H1 (cell line): ENCODE measurements around the gene RABL3. TPM values are rescaled to one million over a fixed set of nuclear protein-coding genes. Genes with fewer than 3 reads are reported as not detected.

ENCODE experiments used
- CTCF ChIA-PET: fragments of 300-600 bp; sonication (Branson Sonifier 250); formaldehyde crosslinking; loops from one replicate; lab custom pipeline; 2021; ENCODE audit not compliant: partially characterized antibody; lab: Charles Lee
- POLR2A ChIA-PET: fragments of 300-600 bp; sonication (Branson Sonifier 250); formaldehyde crosslinking; loops from one replicate; lab custom pipeline; 2021; ENCODE audit warnings: inconsistent platforms; ENCODE audit not compliant: partially characterized antibody; lab: Charles Lee
- DNase-seq, 2 experiments: peaks; one replicate each; pipeline versions ENCODE4 v3.0.0 to v3.0.0-alpha.2; 2010 to 2022; ENCODE audit warnings: low spot score in 2 of 2, low read depth in 1 of 2, mixed read lengths in 1 of 2
- FAIRE-seq: peaks from 2 replicates; lab custom pipeline; 2011; peaks lifted over from hg19 to GRCh38; lab: Jason Lieb, UNC
- H2AFZ ChIP-seq: 2 replicates; pipeline ENCODE4 v1.8.1; 2012; ENCODE audit warnings: low read length, inconsistent platforms
- H2AK5ac ChIP-seq: 2 replicates; pipeline ENCODE4 v1.6.1; 2013; ENCODE audit warnings: low read depth, low read length
- H2BK120ac ChIP-seq: replicated peaks from 2 replicates; pipeline ENCODE3; 2013; ENCODE audit warnings: low read depth, low read length, inconsistent platforms
- H2BK12ac ChIP-seq: 2 replicates; pipeline ENCODE4 v1.6.1; 2013; ENCODE audit warnings: low read depth, low read length
- H2BK15ac ChIP-seq: 2 replicates; pipeline ENCODE4 v1.6.1; 2013; ENCODE audit warnings: low read length
- H2BK20ac ChIP-seq: 2 replicates; pipeline ENCODE4 v1.6.1; 2013; ENCODE audit warnings: low read length
- H2BK5ac ChIP-seq: 2 replicates; pipeline ENCODE4 v1.6.1; 2013; ENCODE audit warnings: low read depth, low read length
- H3K14ac ChIP-seq: 2 replicates; pipeline ENCODE4 v1.6.1; 2013; ENCODE audit warnings: inconsistent platforms; ENCODE audit not compliant: insufficient read length
- H3K18ac ChIP-seq: 2 replicates; pipeline ENCODE4 v1.6.1; 2013; ENCODE audit warnings: low read length; ENCODE audit errors: extremely low read depth
- H3K23ac ChIP-seq: 2 replicates; pipeline ENCODE4 v1.6.1; 2013; ENCODE audit warnings: inconsistent platforms; ENCODE audit not compliant: insufficient read length
- H3K23me2 ChIP-seq: 2 replicates; pipeline ENCODE4 v1.6.1; 2013; ENCODE audit warnings: low read depth, low read length
- H3K27ac ChIP-seq: 2 replicates; pipeline ENCODE4 v1.6.1; 2011; ENCODE audit warnings: low read depth, low read length, inconsistent platforms
- H3K27me3 ChIP-seq, 4 experiments: replicated peaks in 1 of 4; 1 replicate in 1 of 4; 2 replicates in 3 of 4; pipeline versions ENCODE4 v1.6.1 to v1.8.1; 2011 to 2013; ENCODE audit warnings: low read length in 3 of 4, mild to moderate bottlenecking in 3 of 4, inconsistent platforms in 2 of 4, mixed read lengths in 2 of 4, moderate library complexity in 1 of 4; ENCODE audit not compliant: control insufficient read depth in 3 of 4, insufficient read depth in 3 of 4; ENCODE audit errors: extremely low read depth in 1 of 4
- H3K36me3 ChIP-seq, 4 experiments: 2 replicates each; pipeline versions ENCODE4 v1.6.1 to v1.8.1; 2011 to 2013; ENCODE audit warnings: mild to moderate bottlenecking in 4 of 4, low read length in 3 of 4, moderate library complexity in 2 of 4, control low read depth in 1 of 4, inconsistent platforms in 1 of 4; ENCODE audit not compliant: insufficient read depth in 4 of 4, control insufficient read depth in 2 of 4
- H3K4ac ChIP-seq: replicated peaks from 2 replicates; pipeline ENCODE3; 2013; ENCODE audit warnings: low read length, low read depth, mixed read lengths, inconsistent platforms; ENCODE audit not compliant: insufficient read length
- H3K4me1 ChIP-seq, 4 experiments: replicated peaks in 1 of 4; 1 replicate in 1 of 4; 2 replicates in 3 of 4; pipeline versions ENCODE4 v1.6.1 to v1.8.1; 2011 to 2013; ENCODE audit warnings: low read length in 3 of 4, inconsistent platforms in 2 of 4, mixed read lengths in 1 of 4; ENCODE audit not compliant: insufficient read depth in 4 of 4, control insufficient read depth in 3 of 4
- H3K4me2 ChIP-seq, 2 experiments: 2 replicates each; pipeline versions ENCODE4 v1.6.1 to v1.8.1; 2011 to 2013; ENCODE audit warnings: low read depth in 2 of 2, low read length in 2 of 2, control low read depth in 1 of 2, inconsistent platforms in 1 of 2, mild to moderate bottlenecking in 1 of 2; ENCODE audit not compliant: insufficient read depth in 1 of 2
- H3K4me3 ChIP-seq, 4 experiments: fragments of 200-600, 300-600 bp in 1 of 4; sonication (generic), shearing (Covaris generic), sonication (Bioruptor Twin) in 1 of 4; 2 replicates each; pipeline versions ENCODE4 v1.5.1 to v1.8.1; 2011 to 2016; ENCODE audit warnings: low read length in 4 of 4, low read depth in 3 of 4, control low read depth in 2 of 4, inconsistent platforms in 2 of 4, mild to moderate bottlenecking in 2 of 4, mixed read lengths in 1 of 4, moderate library complexity in 1 of 4; ENCODE audit not compliant: insufficient read depth in 2 of 4; ENCODE audit errors: extremely low read depth in 1 of 4
- H3K56ac ChIP-seq: replicated peaks from 2 replicates; pipeline ENCODE3; 2013; ENCODE audit warnings: low read depth, mild to moderate bottlenecking, mixed read lengths, low read length, inconsistent platforms; ENCODE audit not compliant: insufficient read length
- H3K79me1 ChIP-seq: 2 replicates; pipeline ENCODE4 v1.6.1; 2013; ENCODE audit warnings: low read depth, low read length, control low read depth
- H3K79me2 ChIP-seq, 2 experiments: 2 replicates each; pipeline versions ENCODE4 v1.6.1 to v1.8.1; 2012 to 2013; ENCODE audit warnings: low read length in 2 of 2, mild to moderate bottlenecking in 2 of 2, inconsistent platforms in 1 of 2; ENCODE audit not compliant: insufficient read depth in 2 of 2, control insufficient read depth in 1 of 2
- H3K9ac ChIP-seq, 4 experiments: replicated peaks in 1 of 4; 1 replicate in 1 of 4; 2 replicates in 3 of 4; pipeline versions ENCODE4 v1.6.1 to v1.8.1; 2011 to 2013; ENCODE audit warnings: low read depth in 3 of 4, low read length in 3 of 4, control low read depth in 2 of 4, mild to moderate bottlenecking in 2 of 4, moderate library complexity in 2 of 4, inconsistent platforms in 1 of 4; ENCODE audit errors: extremely low read depth in 1 of 4
- H3K9me3 ChIP-seq, 2 experiments: 2 replicates each; pipeline versions ENCODE4 v1.6.1 to v1.8.1; 2012 to 2013; ENCODE audit warnings: mild to moderate bottlenecking in 2 of 2, moderate library complexity in 2 of 2, control low read depth in 1 of 2, inconsistent platforms in 1 of 2, low read depth in 1 of 2, low read length in 1 of 2, mixed read lengths in 1 of 2; ENCODE audit not compliant: insufficient read depth in 2 of 2
- H4K20me1 ChIP-seq, 2 experiments: replicated peaks in 1 of 2; 2 replicates each; pipeline versions ENCODE3 to v1.8.1; 2011 to 2013; ENCODE audit warnings: inconsistent platforms in 2 of 2, low read length in 2 of 2, mild to moderate bottlenecking in 1 of 2; ENCODE audit not compliant: insufficient read depth in 2 of 2, control insufficient read depth in 1 of 2
- H4K5ac ChIP-seq: 2 replicates; pipeline ENCODE4 v1.6.1; 2013; ENCODE audit warnings: low read length, low read depth, mixed read lengths, inconsistent platforms; ENCODE audit not compliant: insufficient read length
- H4K8ac ChIP-seq: 2 replicates; pipeline ENCODE4 v1.8.0; 2013; ENCODE audit warnings: mild to moderate bottlenecking, moderate library complexity, low read length, inconsistent platforms; ENCODE audit not compliant: insufficient read depth; ENCODE audit errors: extremely low read depth
- H4K91ac ChIP-seq: replicated peaks from 2 replicates; pipeline ENCODE3; 2013; ENCODE audit warnings: low read length, mixed read lengths, inconsistent platforms; ENCODE audit not compliant: insufficient read length
- ASH2L ChIP-seq: fragments of 200-600, 300-600 bp; sonication (generic); IDR thresholded peaks from one replicate; pipeline ENCODE4 v1.7.1; 2017; ENCODE audit warnings: low read length
- CTCF ChIP-seq, 3 experiments: IDR thresholded peaks; 1 replicate in 2 of 3; 2 replicates in 1 of 3; pipeline versions ENCODE4 v1.5.1 to v1.6.1; 2011; ENCODE audit warnings: low read length in 3 of 3, mild to moderate bottlenecking in 3 of 3, inconsistent platforms in 2 of 3, low read depth in 1 of 3, moderate library complexity in 1 of 3; ENCODE audit not compliant: insufficient read depth in 1 of 3; ENCODE audit errors: control extremely low read depth in 1 of 3
- FOSL1 ChIP-seq: IDR thresholded peaks from 2 replicates; pipeline ENCODE4 v1.6.1; 2011; ENCODE audit warnings: mild to moderate bottlenecking, low read depth, low read length, moderate library complexity; ENCODE audit not compliant: insufficient read depth
- GABPA ChIP-seq: IDR thresholded peaks from 2 replicates; pipeline ENCODE4 v1.6.1; 2011; ENCODE audit warnings: mild to moderate bottlenecking, low read length, moderate library complexity, borderline replicate concordance; ENCODE audit not compliant: insufficient read depth
- GTF2F1 ChIP-seq: IDR thresholded peaks from 2 replicates; pipeline ENCODE4 v1.6.1; 2012; ENCODE audit warnings: low read depth, low read length, improper control_type of control experiment, borderline replicate concordance
- HDAC2 ChIP-seq, 2 experiments: fragments of 300-600 bp in 1 of 2; sonication (generic) in 1 of 2; IDR thresholded peaks; 2 replicates each; pipeline ENCODE4 v1.6.1; 2011 to 2012; ENCODE audit warnings: low read depth in 2 of 2, low read length in 2 of 2, mild to moderate bottlenecking in 2 of 2, moderate library complexity in 2 of 2, borderline replicate concordance in 1 of 2, inconsistent platforms in 1 of 2
- JUND ChIP-seq: IDR thresholded peaks from 2 replicates; pipeline ENCODE4 v1.6.1; 2011; ENCODE audit warnings: mild to moderate bottlenecking, improper control_type of control experiment, low read length
- MAFK ChIP-seq: IDR thresholded peaks from 2 replicates; pipeline ENCODE4 v1.6.1; 2012; ENCODE audit warnings: low read depth, mild to moderate bottlenecking, improper control_type of control experiment, low read length
- NANOG ChIP-seq: IDR thresholded peaks from 2 replicates; pipeline ENCODE4 v1.6.1; 2011; ENCODE audit warnings: low read length, low read depth, mild to moderate bottlenecking, inconsistent platforms; ENCODE audit not compliant: insufficient read depth, poor library complexity, severe bottlenecking
- POLR2A ChIP-seq, 2 experiments: IDR thresholded peaks; 1 replicate in 1 of 2; 2 replicates in 1 of 2; pipeline ENCODE4 v1.6.1; 2011; ENCODE audit warnings: low read depth in 2 of 2, low read length in 2 of 2, mild to moderate bottlenecking in 2 of 2; ENCODE audit errors: control extremely low read depth in 1 of 2
- SAP30 ChIP-seq: fragments of 300-600 bp; sonication (generic); IDR thresholded peaks from 2 replicates; pipeline ENCODE4 v1.7.1; 2012; ENCODE audit warnings: low read length, moderate library complexity, mild to moderate bottlenecking, inconsistent platforms; ENCODE audit not compliant: insufficient read depth, insufficient replicate concordance
- SIX5 ChIP-seq: IDR thresholded peaks from 2 replicates; pipeline ENCODE4 v1.6.1; 2011; ENCODE audit warnings: mild to moderate bottlenecking, low read depth, low read length
- SP4 ChIP-seq: IDR thresholded peaks from 2 replicates; pipeline ENCODE4 v1.6.1; 2012; ENCODE audit warnings: low read length, inconsistent platforms
- polyA plus RNA-seq, 7 experiments: library from polyadenylated mRNA; depleted of rRNA in 3 of 7; stranded (reverse) in 5 of 7; unstranded in 2 of 7; fragments of >200 nt in 5 of 7; fragments of 200-250 nt in 2 of 7; gene quantifications; 1 replicate in 5 of 7; 2 replicates in 1 of 7; 4 replicates in 1 of 7; pipeline versions ENCODE4 v1.2.1 to v1.2.3, GENCODE V29; 2011 to 2013; ENCODE audit warnings: missing spikeins in 2 of 7, mixed read lengths in 2 of 7
- total RNA-seq: library from RNA; stranded (reverse); fragmentation: NEBNext Ultra II Directional; extraction: Animal tissue kit (Norgen Biotek cat#: 25700); gene quantifications from 2 replicates; pipeline ENCODE4 v1.2.1, GENCODE V29; 2021

Gene RABL3
- total and polyA plus RNA-seq, 2 of the 8 experiments (the other 6 are each of a cell fraction or from before 2014, with no cell fraction given), result 4.4 to 19.2 TPM

DNA sequence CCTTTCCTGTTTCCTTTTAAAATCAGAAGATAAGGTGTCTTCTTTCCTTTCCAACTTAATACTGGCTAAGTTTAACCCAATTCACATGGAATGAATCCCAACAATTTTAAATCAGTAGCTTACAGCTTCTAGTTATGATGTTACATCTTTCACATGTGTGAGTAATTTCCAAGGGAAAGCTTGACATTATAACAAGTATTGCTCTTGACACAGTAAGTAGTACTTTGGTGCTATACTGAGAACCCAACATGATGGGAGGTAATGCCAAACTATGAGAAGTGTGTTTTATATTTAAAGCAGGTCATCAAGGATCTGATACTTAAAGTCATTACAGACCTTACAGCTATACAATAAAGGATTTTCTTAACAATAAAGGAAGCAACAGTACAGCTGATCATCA is 29.1 kb downstream of the RABL3 start:
- Histone ChIP-seq H2BK120ac (no peak overlapping the region), H3K18ac (no peak overlapping the region)

More for the DNA sequence above, 29.1 kb downstream of the RABL3 start:
- Histone ChIP-seq H2BK12ac (no peak overlapping the region), H3K27ac (no peak overlapping the region), H3K56ac (no peak overlapping the region), H4K8ac (no peak overlapping the region), H3K14ac (no peak overlapping the region), H3K36me3 (no peaks in the 10 kb centered on the region; a peak in 1 of 8 replicates), H3K4ac (no peak overlapping the region), H4K20me1 (no peaks in the 10 kb centered on the region), H3K4me1 (no peaks in the 10 kb centered on the region), H3K9ac (no peak overlapping the region), H2BK20ac (no peak overlapping the region), H3K23ac (no peak overlapping the region), H3K4me3 (no peak overlapping the region), H4K91ac (no peak overlapping the region), H3K4me2 (no peak overlapping the region), H3K79me2 (no peaks in the 10 kb centered on the region), H3K79me1 (no peaks in the 10 kb centered on the region), H4K5ac (no peak overlapping the region), H2AK5ac (no peak overlapping the region), H3K27me3 (no peaks in the 10 kb centered on the region), H2BK5ac (no peak overlapping the region), H2AFZ (no peak overlapping the region), H2BK15ac (no peak overlapping the region)
- DNase-seq (no peak), FAIRE-seq (no peak)
- ChIA-PET POLR2A (no interaction called here), CTCF (no interaction called here)
- TF ChIP-seq NANOG (no peak), ASH2L (no peak), SAP30 (no peak), GABPA (no peak), MAFK (no peak), HDAC2 (IDR thresholded peaks at IDR 0.05; ENCODE audit: borderline replicate concordance in 1 of 2, low read depth in 2 of 2, low read length in 2 of 2) (no peak), SIX5 (no peak), JUND (no peak), FOSL1 (no peak), POLR2A (IDR thresholded peaks at IDR 0.05; ENCODE audit: control extremely low read depth in 1 of 2, low read depth in 2 of 2, low read length in 2 of 2) (no peak), SP4 (no peak), CTCF (IDR thresholded peaks at IDR 0.05; ENCODE audit: control extremely low read depth in 1 of 3, insufficient read depth in 1 of 3, low read depth in 1 of 3, low read length in 3 of 3) (no peak), GTF2F1 (no peak)
- TF ChIP-seq, all 59 proteins: peak for 0
- no peaks in the 10 kb centered on the region for H3K9me3 ChIP-seq
- no peaks in the 10 kb centered on the region for H3K23me2 ChIP-seq
